Measurements from ENCODE around the gene RBKS. TPM values are rescaled to one million over a fixed set of nuclear protein-coding genes. Genes with fewer than 3 reads are reported as not detected.
"Not testable (repeated sequence)": the region's sequence is repeated elsewhere in the genome, so short reads cannot be mapped to it uniquely, and the experiment has no call there.

Gene RBKS
- total RNA-seq, 2 donors from 2014 or later: 5.5 to 8.9 TPM

DNA sequence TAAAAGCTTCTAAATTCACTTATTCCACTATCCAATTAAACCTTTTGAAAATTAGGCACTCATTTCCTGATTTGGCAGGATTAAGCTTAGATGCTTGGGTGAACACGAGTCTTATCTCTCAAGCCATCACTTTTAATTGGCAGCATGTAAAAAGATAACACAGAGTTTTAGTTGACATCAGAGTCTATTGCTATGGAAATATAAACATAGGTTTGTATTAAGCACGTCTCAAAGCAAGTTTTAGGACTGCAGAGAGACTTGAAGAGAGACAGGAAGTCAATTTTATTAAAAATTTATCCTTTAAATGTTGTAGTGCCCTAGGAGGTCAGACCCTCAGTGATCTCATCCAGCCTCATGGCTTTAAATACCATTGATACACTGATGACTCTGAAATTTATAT lies 5.6 kb downstream of the RBKS start:
- H3K9ac ChIP-seq (ENCODE audit: low read depth in 2 of 2, low read length in 2 of 2): no peak overlapping the region
- no peaks in the 10 kb centered on the region for H3K9me3 ChIP-seq
- TF ChIP-seq CTCF (IDR thresholded peaks at IDR 0.05): no peak
- H3K27me3 ChIP-seq: no peaks in the 10 kb centered on the region
- H3K27ac ChIP-seq: no peak overlapping the region
- peaks cover 6% of the 10 kb centered on the region for H3K4me1 ChIP-seq
- no peak overlapping the region for H3K4me3 ChIP-seq
- DNase-seq: no peak
- no peaks in the 10 kb centered on the region for H3K36me3 ChIP-seq
- intact Hi-C loops (cut with DNase I): no loop called here

DNA sequence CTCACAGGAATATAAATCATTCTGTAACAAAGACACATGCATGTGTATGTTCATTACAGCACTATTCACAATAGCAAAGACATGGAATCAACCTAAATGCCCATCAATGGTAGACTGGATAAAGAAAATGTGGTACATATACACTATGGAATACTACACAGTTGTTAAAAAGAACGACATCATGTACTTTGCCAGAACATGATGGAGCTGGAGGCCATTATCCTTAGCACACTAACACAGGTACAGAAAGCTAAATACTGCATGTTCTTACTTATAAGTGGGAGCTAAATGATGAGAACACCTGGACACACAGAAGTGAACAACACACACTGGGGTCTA lies 7.6 kb downstream of the RBKS start:
- H3K9ac ChIP-seq (ENCODE audit: low read depth in 2 of 2, low read length in 2 of 2); H3K9me3 ChIP-seq; intact Hi-C loops (cut with DNase I); H3K36me3 ChIP-seq; H3K4me3 ChIP-seq; H3K27me3 ChIP-seq; H3K4me1 ChIP-seq; DNase-seq; H3K27ac ChIP-seq: not testable (repeated sequence)

GRCh38 chr2:27881815-27882583 lies 8.2 kb downstream of the RBKS start:
- H3K4me3 ChIP-seq; H3K9me3 ChIP-seq; H3K4me1 ChIP-seq; H3K27ac ChIP-seq; H3K27me3 ChIP-seq; H3K36me3 ChIP-seq; intact Hi-C loops (cut with DNase I); H3K9ac ChIP-seq (ENCODE audit: low read depth in 2 of 2, low read length in 2 of 2); DNase-seq: not testable (repeated sequence)

DNA sequence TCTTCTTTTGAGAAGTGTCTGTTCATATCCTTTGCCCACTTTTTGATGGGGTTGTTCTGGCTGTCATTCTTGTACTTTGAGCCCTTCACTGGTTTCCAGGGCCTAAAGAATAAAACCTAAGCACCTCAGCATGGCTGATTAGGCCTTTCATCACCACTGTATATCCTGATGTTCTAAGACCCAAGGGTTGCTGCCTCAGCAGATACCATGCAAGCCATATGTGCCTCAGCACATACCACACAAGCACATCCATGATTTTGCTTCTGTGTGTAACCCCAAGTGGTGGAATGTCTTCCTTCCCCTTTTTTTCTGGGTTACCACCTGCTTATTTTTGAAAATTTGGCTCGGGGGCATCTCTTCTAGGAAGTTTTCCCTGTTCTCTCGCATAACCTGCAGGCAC lies 11.4 kb downstream of the RBKS start:
- no peaks in the 10 kb centered on the region for H3K9me3 ChIP-seq
- intact Hi-C loops (cut with DNase I): loop anchor here (10.0 kb wide), 1 partner anchor 64 kb away; no protein-coding TSS in a partner anchor
- TF ChIP-seq CTCF (IDR thresholded peaks at IDR 0.05): no peak
- H3K9ac ChIP-seq (ENCODE audit: low read depth in 2 of 2, low read length in 2 of 2): no peak overlapping the region
- no peaks in the 10 kb centered on the region for H3K4me1 ChIP-seq
- H3K36me3 ChIP-seq: no peaks in the 10 kb centered on the region
- no peak for DNase-seq
- H3K27ac ChIP-seq: no peak overlapping the region
- no peak overlapping the region for H3K4me3 ChIP-seq
- H3K27me3 ChIP-seq: no peaks in the 10 kb centered on the region

- Histone ChIP-seq H3K9ac (ENCODE audit: low read depth in 2 of 2, low read length in 2 of 2) (no peak overlapping the region), H3K27ac (no peak overlapping the region), H3K9me3 (no peaks in the 10 kb centered on the region), H3K4me3 (no peak overlapping the region), H3K4me1 (no peaks in the 10 kb centered on the region), H3K27me3 (no peaks in the 10 kb centered on the region), H3K36me3 (no peaks in the 10 kb centered on the region)
- intact Hi-C loops (cut with DNase I): loop anchor here (10.0 kb wide), 1 partner anchor 60 kb away; no protein-coding TSS in a partner anchor
- no peak for DNase-seq
- TF ChIP-seq CTCF (IDR thresholded peaks at IDR 0.05): no peak
Measured at GRCh38 chr2:27875089-27875881, 14.9 kb downstream of the RBKS start.

- no peaks in the 10 kb centered on the region for H3K27me3 ChIP-seq
- H3K36me3 ChIP-seq: no peaks in the 10 kb centered on the region
- H3K27ac ChIP-seq: no peak overlapping the region
- H3K4me3 ChIP-seq: no peak overlapping the region
- H3K9me3 ChIP-seq: no peaks in the 10 kb centered on the region
- no peak overlapping the region for H3K9ac ChIP-seq (ENCODE audit: low read depth in 2 of 2, low read length in 2 of 2)
- TF ChIP-seq CTCF (IDR thresholded peaks at IDR 0.05): no peak
- no peak for DNase-seq
- no peaks in the 10 kb centered on the region for H3K4me1 ChIP-seq
- intact Hi-C loops (cut with DNase I): loop anchor here (10.0 kb wide), 1 partner anchor 58 kb away; no protein-coding TSS in a partner anchor
Measured at GRCh38 chr2:27873091-27873490, 17.1 kb downstream of the RBKS start.

Data from colonic mucosa (tissue), 4 donors.